ENCODE results near the gene PARVA. TPM values are rescaled to one million over a fixed set of nuclear protein-coding genes. Genes with fewer than 3 reads are reported as not detected.

Gene PARVA
- total RNA-seq, 1 experiment from 2014 or later, result 43.9 TPM

GRCh38 chr11:12404436-12404835, 27.1 kb downstream of the PARVA start:
- Histone ChIP-seq H3K27me3 (no peaks in the 10 kb centered on the region), H3K4me3 (no peak overlapping the region), H3K36me3 (no peaks in the 10 kb centered on the region), H3K27ac (no peak overlapping the region), H3K4me1 (no peaks in the 10 kb centered on the region; the same call in 1 of the 2 replicates), H3K9me3 (replicated peaks) (no peaks in the 10 kb centered on the region)
- no peak for DNase-seq

- Histone ChIP-seq H3K27me3 (no peaks in the 10 kb centered on the region), H3K9me3 (replicated peaks) (no peaks in the 10 kb centered on the region), H3K27ac (no peak overlapping the region), H3K36me3 (no peaks in the 10 kb centered on the region), H3K4me1 (peaks cover 17% of the 10 kb centered on the region), H3K4me3 (no peak overlapping the region)
- no peak for DNase-seq
These were observed 30.9 kb downstream of the PARVA start for GRCh38 chr11:12408156-12408770.

GRCh38 chr11:12409621-12410005, 32.2 kb downstream of the PARVA start:
- Histone ChIP-seq H3K9me3 (replicated peaks) (no peaks in the 10 kb centered on the region), H3K27ac (no peak overlapping the region), H3K4me1 (peaks cover 17% of the 10 kb centered on the region), H3K36me3 (no peaks in the 10 kb centered on the region), H3K4me3 (no peak overlapping the region), H3K27me3 (no peaks in the 10 kb centered on the region)
- DNase-seq, result no peak

- Histone ChIP-seq H3K9me3 (replicated peaks) (no peaks in the 10 kb centered on the region), H3K27ac (peak overlapping the region; percentile 3; the same call in 1 of the 2 replicates), H3K36me3 (no peaks in the 10 kb centered on the region), H3K27me3 (no peaks in the 10 kb centered on the region), H3K4me3 (no peak overlapping the region), H3K4me1 (peaks cover 17% of the 10 kb centered on the region)
- DNase-seq, result peak; percentile 88 to 89
These were observed 32.8 kb downstream of the PARVA start for GRCh38 chr11:12410006-12410728.

GRCh38 chr11:12411393-12411792, 34.0 kb downstream of the PARVA start:
- Histone ChIP-seq H3K4me1 (peaks cover 17% of the 10 kb centered on the region), H3K27me3 (no peaks in the 10 kb centered on the region), H3K9me3 (replicated peaks) (no peaks in the 10 kb centered on the region), H3K36me3 (no peaks in the 10 kb centered on the region), H3K4me3 (no peak overlapping the region), H3K27ac (no peak overlapping the region)
- DNase-seq, result no peak

- peak; percentile 78 to 88 for DNase-seq
- H3K9me3 ChIP-seq (replicated peaks), result no peaks in the 10 kb centered on the region
- no peaks in the 10 kb centered on the region for H3K36me3 ChIP-seq
- peaks cover 17% of the 10 kb centered on the region for H3K4me1 ChIP-seq
- H3K4me3 ChIP-seq, result no peak overlapping the region
- H3K27me3 ChIP-seq, result no peaks in the 10 kb centered on the region
- H3K27ac ChIP-seq, result peak overlapping the region; percentile 18; the same call in 1 of the 2 replicates
These were observed 34.7 kb downstream of the PARVA start for GRCh38 chr11:12411806-12412727.

GRCh38 chr11:12413141-12414052, 36.0 kb downstream of the PARVA start:
- no peak for DNase-seq

GRCh38 chr11:12414611-12415010, 37.2 kb downstream of the PARVA start:
- H3K4me1 ChIP-seq, result peaks cover 17% of the 10 kb centered on the region
- no peak overlapping the region for H3K27ac ChIP-seq
- H3K4me3 ChIP-seq, result no peak overlapping the region
- H3K9me3 ChIP-seq (replicated peaks), result no peaks in the 10 kb centered on the region
- no peaks in the 10 kb centered on the region for H3K36me3 ChIP-seq
- no peak for DNase-seq
- no peaks in the 10 kb centered on the region for H3K27me3 ChIP-seq

More at GRCh38 chr11:12413141-12414052, 36.0 kb downstream of the PARVA start:
- Histone ChIP-seq H3K4me3 (no peak overlapping the region), H3K27me3 (no peaks in the 10 kb centered on the region), H3K4me1 (peaks cover 17% of the 10 kb centered on the region), H3K9me3 (replicated peaks) (no peaks in the 10 kb centered on the region), H3K27ac (no peak overlapping the region), H3K36me3 (no peaks in the 10 kb centered on the region)

- no peak overlapping the region for H3K27ac ChIP-seq
These were observed 38.1 kb downstream of the PARVA start for GRCh38 chr11:12415342-12415966.

GRCh38 chr11:12416552-12416951, 39.2 kb downstream of the PARVA start:
- Histone ChIP-seq H3K9me3 (replicated peaks) (no peaks in the 10 kb centered on the region), H3K36me3 (no peaks in the 10 kb centered on the region), H3K27ac (no peak overlapping the region), H3K4me1 (peaks cover 6% of the 10 kb centered on the region), H3K4me3 (no peak overlapping the region), H3K27me3 (no peaks in the 10 kb centered on the region)
- no peak for DNase-seq

More at GRCh38 chr11:12415342-12415966, 38.1 kb downstream of the PARVA start:
- H3K36me3 ChIP-seq, result no peaks in the 10 kb centered on the region
- H3K27me3 ChIP-seq, result no peaks in the 10 kb centered on the region
- no peak overlapping the region for H3K4me3 ChIP-seq
- no peaks in the 10 kb centered on the region for H3K9me3 ChIP-seq (replicated peaks)
- H3K4me1 ChIP-seq, result peaks cover 12% of the 10 kb centered on the region
- no peak for DNase-seq

GRCh38 chr11:12417691-12418611, 40.6 kb downstream of the PARVA start:
- H3K9me3 ChIP-seq (replicated peaks), result no peaks in the 10 kb centered on the region
- no peak overlapping the region for H3K27ac ChIP-seq
- peaks cover 5% of the 10 kb centered on the region; the same call in 1 of the 2 replicates for H3K4me1 ChIP-seq
- no peaks in the 10 kb centered on the region for H3K27me3 ChIP-seq
- no peak overlapping the region for H3K4me3 ChIP-seq
- no peak for DNase-seq
- no peaks in the 10 kb centered on the region for H3K36me3 ChIP-seq

GRCh38 chr11:12420040-12420439, 42.7 kb downstream of the PARVA start:
- Histone ChIP-seq H3K9me3 (replicated peaks) (no peaks in the 10 kb centered on the region), H3K36me3 (no peaks in the 10 kb centered on the region), H3K4me1 (peaks cover 5% of the 10 kb centered on the region; the same call in 1 of the 2 replicates), H3K4me3 (no peak overlapping the region), H3K27ac (no peak overlapping the region), H3K27me3 (no peaks in the 10 kb centered on the region)
- no peak for DNase-seq

GRCh38 chr11:12420706-12421105, 43.3 kb downstream of the PARVA start:
- DNase-seq, result no peak
- Histone ChIP-seq H3K36me3 (no peaks in the 10 kb centered on the region), H3K27ac (no peak overlapping the region), H3K27me3 (no peaks in the 10 kb centered on the region), H3K4me1 (peaks cover 5% of the 10 kb centered on the region; the same call in 1 of the 2 replicates), H3K9me3 (replicated peaks) (no peaks in the 10 kb centered on the region), H3K4me3 (no peak overlapping the region)

Measured in SJCRH30 (cell line).